K562 (cell line): Measurements from ENCODE around the gene CENPC. TPM values are rescaled to one million over a fixed set of nuclear protein-coding genes. Genes with fewer than 3 reads are reported as not detected.
A peak's percentile ranks its signal among the peaks of the same experiment; 100 is the strongest.

Source experiments
- ATAC-seq: fragments of 200-7000 bp; cut with Tn5 transposase; 3 replicates; pipeline ENCODE4 v1.9.1; 2020; ENCODE audit warnings: moderate library complexity
- BruUV-seq: library from RNA; stranded (reverse); fragments of 400-500 nt; replicated peaks from 2 replicates; lab custom pipeline; 2021; lab: Mats Ljungman, UMichigan
- CTCF ChIA-PET: fragments of 300-600 bp; formaldehyde crosslinking; extraction: SDS; loops from one replicate; lab custom pipeline; 2021; ENCODE audit warnings: low intra/inter-chr PET ratio; lab: Yijun Ruan, JAX
- POLR2A ChIA-PET: fragments of 300-600, 350-650 bp; sonication (Branson Sonifier 250); formaldehyde crosslinking; extraction: SDS; loops from one replicate; lab custom pipeline; 2021; ENCODE audit warnings: antibody characterized with exemption, inconsistent platforms; lab: Yijun Ruan, JAX
- DNase-seq, 4 experiments: peaks; one replicate each; pipeline versions ENCODE4 v3.0.0 to v3.0.0-alpha.2; 2011 to 2018; ENCODE audit warnings: low spot score in 3 of 4, mixed read lengths in 3 of 4; ENCODE audit errors: extremely low read depth in 1 of 4
- FAIRE-seq: peaks from 2 replicates; lab custom pipeline; 2011; peaks lifted over from hg19 to GRCh38; lab: Jason Lieb, UNC
- H2AFZ ChIP-seq: 2 replicates; pipeline ENCODE4 v1.6.0; 2011; ENCODE audit warnings: low read depth, low read length, control low read depth, inconsistent platforms
- H3K27ac ChIP-seq: fragments of 200-600 bp; 3 replicates; pipeline ENCODE4 v1.8.0; 2011; ENCODE audit warnings: low read depth, mild to moderate bottlenecking, control low read depth, inconsistent platforms, low read length, moderate library complexity, mixed read lengths; ENCODE audit errors: extremely low read depth
- H3K27me3 ChIP-seq, 2 experiments: fragments of 300-600 bp in 1 of 2; 2 replicates in 1 of 2; 3 replicates in 1 of 2; pipeline versions ENCODE4 v1.6.0 to v1.8.0; 2011; ENCODE audit warnings: inconsistent platforms in 2 of 2, low read length in 2 of 2, mild to moderate bottlenecking in 1 of 2, mixed read lengths in 1 of 2, moderate library complexity in 1 of 2; ENCODE audit not compliant: control insufficient read depth in 2 of 2, insufficient read depth in 2 of 2
- H3K36me3 ChIP-seq: fragments of 300-600 bp; 3 replicates; pipeline ENCODE4 v1.8.0; 2011; ENCODE audit warnings: mild to moderate bottlenecking, low read length, inconsistent platforms; ENCODE audit not compliant: control insufficient read depth, insufficient read depth
- H3K4me1 ChIP-seq, 2 experiments: fragments of 200-600 bp in 1 of 2; replicated peaks in 1 of 2; 2 replicates in 1 of 2; 3 replicates in 1 of 2; pipeline versions ENCODE4 v1.5.1 to v1.8.0; 2011; ENCODE audit warnings: inconsistent platforms in 2 of 2, low read length in 2 of 2, mild to moderate bottlenecking in 1 of 2, mixed read lengths in 1 of 2, moderate library complexity in 1 of 2; ENCODE audit not compliant: control insufficient read depth in 2 of 2, insufficient read depth in 2 of 2
- H3K4me2 ChIP-seq: 2 replicates; pipeline ENCODE4 v1.6.1; 2011; ENCODE audit warnings: low read length, control low read depth, inconsistent platforms, mixed read lengths; ENCODE audit not compliant: insufficient read depth
- H3K4me3 ChIP-seq: fragments of 200-600 bp; sonication (generic), shearing (Covaris generic); 2 replicates; pipeline ENCODE4 v1.5.1; 2016; ENCODE audit warnings: control low read depth, inconsistent platforms
- H3K79me2 ChIP-seq: fragments of 200-600 bp; 3 replicates; pipeline ENCODE4 v1.8.0; 2011; ENCODE audit warnings: low read length, inconsistent platforms; ENCODE audit not compliant: control insufficient read depth, insufficient read depth
- H3K9ac ChIP-seq, 2 experiments: 2 replicates each; pipeline versions ENCODE4 v1.6.0 to v1.6.1; 2011; ENCODE audit warnings: low read depth in 2 of 2, low read length in 2 of 2, control low read depth in 1 of 2, inconsistent platforms in 1 of 2, mild to moderate bottlenecking in 1 of 2, mixed read lengths in 1 of 2; ENCODE audit not compliant: insufficient read depth in 1 of 2
- H3K9me1 ChIP-seq: one replicate; pipeline ENCODE4 v1.6.0; 2011; ENCODE audit warnings: inconsistent platforms, mild to moderate bottlenecking, low read length, moderate library complexity; ENCODE audit not compliant: control insufficient read depth, insufficient read depth
- H3K9me3 ChIP-seq: replicated peaks from 2 replicates; pipeline ENCODE4 v1.5.1; 2011; ENCODE audit warnings: low read depth, low read length, inconsistent platforms; ENCODE audit not compliant: control insufficient read depth, insufficient read depth
- H4K20me1 ChIP-seq: replicated peaks from 2 replicates; pipeline ENCODE4 v1.6.1; 2011; ENCODE audit warnings: low read length, inconsistent platforms, mixed read lengths; ENCODE audit not compliant: control insufficient read depth, insufficient read depth
- ATF4 ChIP-seq: fragments of 450-650 bp; formaldehyde crosslinking; IDR thresholded peaks from 2 replicates; pipeline ENCODE4 v1.4.0; 2022; ENCODE audit warnings: mild to moderate bottlenecking, moderate library complexity
- CEBPB ChIP-seq: fragments of 450-650 bp; IDR thresholded peaks from 2 replicates; pipeline ENCODE4 v1.6.1; 2016; ENCODE audit warnings: missing genetic modification characterization, missing compliant biosample characterization
- CEBPG ChIP-seq, 3 experiments: fragments of 200-800 bp in 1 of 3; sonication (Bioruptor generic) in 1 of 3; sonication (generic) in 1 of 3; formaldehyde crosslinking in 1 of 3; IDR thresholded peaks in 2 of 3; conservative IDR thresholded peaks in 1 of 3; 2 replicates each; pipeline versions ENCODE4 v1.6.1 to v1.8.0; 2016 to 2022; ENCODE audit warnings: missing compliant biosample characterization in 2 of 3, missing genetic modification characterization in 2 of 3, mild to moderate bottlenecking in 1 of 3, missing genetic modification reagents in 1 of 3
- CHD4 ChIP-seq: fragments of 200-600 bp; sonication (generic); IDR thresholded peaks from 3 replicates; pipeline ENCODE4 v1.6.1; 2012; ENCODE audit warnings: low read depth, mild to moderate bottlenecking, mixed read lengths, low read length, inconsistent platforms; ENCODE audit not compliant: insufficient read depth, insufficient replicate concordance, poor library complexity, severe bottlenecking
- CREB3 ChIP-seq: fragments of 450-650 bp; conservative IDR thresholded peaks from 2 replicates; pipeline ENCODE4 v1.6.1; 2016; ENCODE audit warnings: missing genetic modification characterization, low read depth, mild to moderate bottlenecking, missing compliant biosample characterization, moderate library complexity
- E2F3 ChIP-seq: fragments of 250-450 bp; sonication (Bioruptor Pico); IDR thresholded peaks from 2 replicates; pipeline ENCODE4 v1.4.0; 2020; ENCODE audit warnings: mild to moderate bottlenecking
- EGR1 ChIP-seq: fragments of 450-650 bp; conservative IDR thresholded peaks from 2 replicates; pipeline ENCODE4 v1.6.1; 2017; ENCODE audit warnings: mild to moderate bottlenecking
- EZH2 ChIP-seq: IDR thresholded peaks from 2 replicates; pipeline ENCODE4 v1.6.1; 2012; ENCODE audit warnings: low read depth, mild to moderate bottlenecking, inconsistent platforms, low read length, borderline replicate concordance
- HMG20A ChIP-seq: fragments of 450-650 bp; formaldehyde crosslinking; conservative IDR thresholded peaks from 2 replicates; pipeline ENCODE4 v1.4.0; 2020; ENCODE audit warnings: mild to moderate bottlenecking, mixed read lengths
- LARP7 ChIP-seq: fragments of 450-650 bp; IDR thresholded peaks from 2 replicates; pipeline ENCODE4 v1.6.1; 2016
- MLX ChIP-seq, 2 experiments: fragments of 450-650 bp in 1 of 2; sonication (generic) in 1 of 2; formaldehyde crosslinking; conservative IDR thresholded peaks; 2 replicates each; pipeline versions ENCODE4 v1.4.0 to v1.8.1; 2020 to 2022; ENCODE audit warnings: mild to moderate bottlenecking in 1 of 2, missing genetic modification reagents in 1 of 2
- SNRNP70 ChIP-seq: fragments of 200-400 bp; formaldehyde crosslinking; optimal IDR thresholded peaks from 2 replicates; pipeline ENCODE3; 2017; ENCODE audit warnings: low read depth, low read length
- WHSC1 ChIP-seq: IDR thresholded peaks from one replicate; pipeline ENCODE4 v1.6.1; 2012; ENCODE audit warnings: low read length, control low read depth, inconsistent platforms
- ZFX ChIP-seq: sonication (generic); formaldehyde crosslinking; IDR thresholded peaks from 2 replicates; pipeline ENCODE4 v1.8.0; 2022; ENCODE audit warnings: mild to moderate bottlenecking, missing genetic modification reagents, moderate library complexity
- ZKSCAN3 ChIP-seq: fragments of 250-450 bp; sonication (Bioruptor Pico); IDR thresholded peaks from 2 replicates; pipeline ENCODE4 v1.4.0; 2020
- ZNF121 ChIP-seq: sonication (generic); formaldehyde crosslinking; conservative IDR thresholded peaks from 2 replicates; pipeline ENCODE4 v1.8.0; 2022; ENCODE audit warnings: missing genetic modification reagents
- ZSCAN29 ChIP-seq: fragments of 450-650 bp; IDR thresholded peaks from 2 replicates; pipeline ENCODE4 v1.6.1; 2017
- WGBS: fragments of 100-300 bp; shearing (Covaris generic); methylation state at CpG from one replicate; pipeline ENCODE4 v1.1.6; 2016; ENCODE audit warnings: low coverage, mixed read lengths; ENCODE audit not compliant: insufficient coverage; ENCODE audit errors: missing lambda C conversion rate; 5-methylcytosine and 5-hydroxymethylcytosine counted together
- in situ Hi-C: fragments of 300-500 bp; cut with MboI; formaldehyde crosslinking; loops from 4 replicates; pipeline ENCODE4 v1.15.0; 2018; ENCODE audit warnings: inconsistent platforms, mixed read lengths
- intact Hi-C: fragments of 100-400 bp; cut with micrococcal nuclease; formaldehyde crosslinking; loops from 2 replicates; pipeline ENCODE4 v1.14.2; 2022
- polyA plus RNA-seq, 8 experiments: library from polyadenylated mRNA; depleted of rRNA in 4 of 8; stranded (reverse) in 5 of 8; unstranded in 3 of 8; fragments of >200 nt; fragmentation: Nextera tagmentation in 2 of 8; fragmentation: Illumina TruSeq in 1 of 8; extraction: Ambion mirVana in 2 of 8; extraction: Trizol in 1 of 8; gene quantifications; 2 replicates each; pipeline versions ENCODE4 v1.2.1 to v1.2.3, GENCODE V29; 2011 to 2014; ENCODE audit warnings: inconsistent platforms in 1 of 8, missing spikeins in 1 of 8
- total RNA-seq, 7 experiments: library from RNA; depleted of rRNA in 6 of 7; stranded (reverse); fragments of >200 nt in 6 of 7; fragmentation: Illumina TruSeq in 2 of 7; extraction: Trizol in 2 of 7; gene quantifications; 2 replicates each; pipeline versions ENCODE4 v1.2.1 to v1.2.3, GENCODE V29; 2011 to 2021; ENCODE audit warnings: low replicate concordance in 1 of 7

Gene CENPC
- total and polyA plus RNA-seq, 9 of the 15 experiments (the other 6 are each of a cell fraction or from before 2014, with no cell fraction given): 18.1 to 48.5 (median 30.8) TPM

GRCh38 chr4:67545199-67546003 lies at the start of gene CENPC (continued):
- TF ChIP-seq CHD4: no peak

- Histone ChIP-seq H3K9me3 (no peaks in the 10 kb centered on the region), H3K36me3 (no peaks in the 10 kb centered on the region), H2AFZ (peak overlapping the region; percentile 10; the same call in 1 of the 2 replicates), H3K9me1 (no peaks in the 10 kb centered on the region), H3K27ac (no peak overlapping the region), H4K20me1 (no peaks in the 10 kb centered on the region), H3K4me1 (no peaks in the 10 kb centered on the region; a peak in 1 of 5 replicates), H3K4me2 (no peak overlapping the region), H3K9ac (no peak overlapping the region), H3K4me3 (no peak overlapping the region), H3K27me3 (no peaks in the 10 kb centered on the region), H3K79me2 (no peaks in the 10 kb centered on the region)
- POLR2A ChIA-PET: interaction anchor here (0.7 to 1.0 kb wide), 2 partner anchors 11 to 19 kb away, joined by 3 to 4 read pairs; no protein-coding TSS in a partner anchor
- in situ Hi-C loops: no loop called here
- BruUV-seq: no TSS peak
- 13% methylated on average over 2 of the region's 2 CpGs for WGBS
- DNase-seq (no peak), FAIRE-seq (no peak), ATAC-seq (peak; percentile 78)
- CTCF ChIA-PET: no interaction called here
- intact Hi-C loops: no loop called here
- TF ChIP-seq EGR1: peak; percentile 56
- TF ChIP-seq WHSC1: no peak
- no peak for TF ChIP-seq ZSCAN29
- TF ChIP-seq MLX (CRISPR knock-in tag; conservative IDR thresholded peaks at IDR 0.05): no peak
- TF ChIP-seq CEBPG (CRISPR knock-in tag; IDR thresholded peaks at IDR 0.05): no peak
- TF ChIP-seq CEBPG (tag; conservative IDR thresholded peaks at IDR 0.05 in 1 of 2, IDR thresholded peaks at IDR 0.05 in 1 of 2): peak; percentile 48 to 68; a peak in 2 of 4 replicates
- TF ChIP-seq HMG20A (CRISPR knock-in tag): no peak
- TF ChIP-seq ZNF121: no peak
- TF ChIP-seq ZKSCAN3 (CRISPR knock-in tag): no peak
- TF ChIP-seq SNRNP70: no peak
- TF ChIP-seq E2F3 (CRISPR knock-in tag): no peak
- TF ChIP-seq ATF4: no peak
- no peak for TF ChIP-seq EZH2
- no peak for TF ChIP-seq CREB3 (tag)
- TF ChIP-seq CEBPB (tag): peak; percentile 84
- no peak for TF ChIP-seq LARP7
- no peak for TF ChIP-seq ZFX
These were observed 48.5 kb upstream of the CENPC start for GRCh38 chr4:67593741-67594175.
